Body of pancreas (tissue), 4 donors: ENCODE results near the gene RTN4RL2. TPM values are rescaled to one million over a fixed set of nuclear protein-coding genes. Genes with fewer than 3 reads are reported as not detected.

Source experiments
- ATAC-seq: fragments of 150-250 bp; one replicate; pipeline ENCODE4 v1.9.1; 2016
- DNase-seq, 4 donors: peaks; one replicate each; pipeline ENCODE4 v3.0.0-alpha.2; 2019
- H3K27ac ChIP-seq, 4 donors: fragments of 200-600 bp; sonication (generic); 1 replicate in 3 of 4; 2 replicates in 1 of 4; pipeline versions ENCODE4 v1.5.1 to v1.6.1; 2016 to 2019; ENCODE audit warnings: mild to moderate bottlenecking in 1 of 4, mixed read lengths in 1 of 4, moderate library complexity in 1 of 4
- H3K27me3 ChIP-seq, 2 donors: fragments of 200-600 bp; sonication (generic); one replicate each; pipeline ENCODE4 v1.6.0; 2016; ENCODE audit warnings: mild to moderate bottlenecking in 1 of 2
- H3K36me3 ChIP-seq, 2 donors: fragments of 200-600 bp; sonication (generic); replicated peaks in 1 of 2; 2 replicates each; pipeline ENCODE4 v1.5.1; 2016; ENCODE audit warnings: low read depth in 2 of 2; ENCODE audit not compliant: insufficient read depth in 1 of 2
- H3K4me1 ChIP-seq: fragments of 200-600 bp; sonication (generic); one replicate; pipeline ENCODE4 v1.6.0; 2016
- H3K4me3 ChIP-seq, 2 donors: fragments of 200-600 bp; sonication (generic); 1 replicate in 1 of 2; 2 replicates in 1 of 2; pipeline ENCODE4 v1.5.1; 2016 to 2019
- H3K9me3 ChIP-seq, 3 donors: fragments of 200-600 bp; sonication (generic); 1 replicate in 2 of 3; 2 replicates in 1 of 3; pipeline ENCODE4 v1.5.1; 2016
- CTCF ChIP-seq, 7 experiments: fragments of 450-650 bp in 4 of 7; fragments of 200-600 bp in 3 of 7; sonication (generic) in 3 of 7; IDR thresholded peaks; one replicate each; pipeline ENCODE4 v1.5.1; 2016 to 2019; ENCODE audit warnings: antibody characterized with exemption in 7 of 7
- POLR2A ChIP-seq, 3 donors: fragments of 450-650 bp; IDR thresholded peaks; one replicate each; pipeline ENCODE4 v1.6.1; 2016; ENCODE audit warnings: antibody characterized with exemption in 3 of 3, mild to moderate bottlenecking in 2 of 3
- WGBS, 2 donors: methylation state at CpG; one replicate each; pipeline ENCODE4 v1.1.5; 2017; 5-methylcytosine and 5-hydroxymethylcytosine counted together
- intact Hi-C: fragments of 100-400 bp; cut with DNase I; formaldehyde crosslinking; loops from one replicate; pipeline ENCODE4 v1.15.1; 2023
- total RNA-seq, 2 donors: library from RNA; depleted of rRNA; stranded (reverse); fragments of >200 nt; gene quantifications; one replicate each; pipeline ENCODE4 v1.1.0, GENCODE V29; 2016

The RTN4RL2 gene
- total RNA-seq, 2 donors from 2014 or later = 0.99 to 3.4 TPM

- ATAC-seq (peak; percentile 55), DNase-seq (peak; percentile 59 to 71 (median 66))
- H3K4me3 ChIP-seq = no peak overlapping the region
- intact Hi-C loops = no loop called here
- no peaks in the 10 kb centered on the region for H3K9me3 ChIP-seq
- no peaks in the 10 kb centered on the region for H3K27me3 ChIP-seq
- TF ChIP-seq CTCF (IDR thresholded peaks at IDR 0.05) (no peak), POLR2A (IDR thresholded peaks at IDR 0.05) (no peak)
- peak overlapping the region; percentile 51 to 86 (median 69) for H3K27ac ChIP-seq
- peaks cover 41% of the 10 kb centered on the region for H3K4me1 ChIP-seq
- 6 to 13% methylated on average over 19 to 73 of the region's 80 CpGs for WGBS, 2 donors
- H3K36me3 ChIP-seq = no peaks in the 10 kb centered on the region
These were observed 15.9 kb downstream of the RTN4RL2 start for GRCh38 chr11:57476047-57476756.

GRCh38 chr11:57476757-57477506 is 16.6 kb downstream of the RTN4RL2 start:
- WGBS, 2 donors = 5 to 15% methylated on average over 17 to 25 of the region's 27 CpGs
- Histone ChIP-seq H3K4me3 (no peak overlapping the region), H3K36me3 (no peaks in the 10 kb centered on the region), H3K27me3 (no peaks in the 10 kb centered on the region), H3K9me3 (no peaks in the 10 kb centered on the region), H3K27ac (peak overlapping the region; percentile 51 to 86 (median 69)), H3K4me1 (peaks cover 41% of the 10 kb centered on the region)
- TF ChIP-seq POLR2A (IDR thresholded peaks at IDR 0.05) (peak in 2 of 3 donors; percentile 28 to 45), CTCF (IDR thresholded peaks at IDR 0.05) (peak in 6 of 7 experiments; percentile 36 to 59 (median 56))
- DNase-seq (peak; percentile 55 to 73 (median 68)), ATAC-seq (peak; percentile 63)
- intact Hi-C loops = no loop called here

GRCh38 chr11:57477507-57478189 is 17.3 kb downstream of the RTN4RL2 start:
- Histone ChIP-seq H3K27me3 (no peaks in the 10 kb centered on the region), H3K4me3 (no peak overlapping the region), H3K4me1 (peaks cover 48% of the 10 kb centered on the region), H3K27ac (peak overlapping the region; percentile 42 to 86 (median 72)), H3K9me3 (no peaks in the 10 kb centered on the region), H3K36me3 (no peaks in the 10 kb centered on the region)
- DNase-seq (peak; percentile 81 to 90 (median 89)), ATAC-seq (peak; percentile 75)
- 39 to 40% methylated on average over 9 to 11 of the region's 11 CpGs for WGBS, 2 donors
- intact Hi-C loops = no loop called here
- TF ChIP-seq CTCF (IDR thresholded peaks at IDR 0.05) (peak in 1 of 7 experiments; percentile 12), POLR2A (IDR thresholded peaks at IDR 0.05) (peak in 2 of 3 donors; percentile 21 to 24)

- H3K4me3 ChIP-seq = no peak overlapping the region
- H3K36me3 ChIP-seq = peaks cover 0 to under 1% of the 10 kb centered on the region in 2 donors
- DNase-seq (no peak), ATAC-seq (no peak)
- WGBS, 2 donors = 33 to 59% methylated on average over 10 to 11 of the region's 11 CpGs
- intact Hi-C loops = no loop called here
- TF ChIP-seq CTCF (IDR thresholded peaks at IDR 0.05) = no peak
- TF ChIP-seq POLR2A (IDR thresholded peaks at IDR 0.05) = no peak
- peak overlapping the region in 2 of 4 donors; percentile 7 to 16 for H3K27ac ChIP-seq
- H3K27me3 ChIP-seq = no peaks in the 10 kb centered on the region
- no peaks in the 10 kb centered on the region for H3K9me3 ChIP-seq
- H3K4me1 ChIP-seq = peaks cover 60% of the 10 kb centered on the region
These were observed 18.8 kb downstream of the RTN4RL2 start for GRCh38 chr11:57479021-57479663.
